ENCODE results near the gene ASAP2.

DNA sequence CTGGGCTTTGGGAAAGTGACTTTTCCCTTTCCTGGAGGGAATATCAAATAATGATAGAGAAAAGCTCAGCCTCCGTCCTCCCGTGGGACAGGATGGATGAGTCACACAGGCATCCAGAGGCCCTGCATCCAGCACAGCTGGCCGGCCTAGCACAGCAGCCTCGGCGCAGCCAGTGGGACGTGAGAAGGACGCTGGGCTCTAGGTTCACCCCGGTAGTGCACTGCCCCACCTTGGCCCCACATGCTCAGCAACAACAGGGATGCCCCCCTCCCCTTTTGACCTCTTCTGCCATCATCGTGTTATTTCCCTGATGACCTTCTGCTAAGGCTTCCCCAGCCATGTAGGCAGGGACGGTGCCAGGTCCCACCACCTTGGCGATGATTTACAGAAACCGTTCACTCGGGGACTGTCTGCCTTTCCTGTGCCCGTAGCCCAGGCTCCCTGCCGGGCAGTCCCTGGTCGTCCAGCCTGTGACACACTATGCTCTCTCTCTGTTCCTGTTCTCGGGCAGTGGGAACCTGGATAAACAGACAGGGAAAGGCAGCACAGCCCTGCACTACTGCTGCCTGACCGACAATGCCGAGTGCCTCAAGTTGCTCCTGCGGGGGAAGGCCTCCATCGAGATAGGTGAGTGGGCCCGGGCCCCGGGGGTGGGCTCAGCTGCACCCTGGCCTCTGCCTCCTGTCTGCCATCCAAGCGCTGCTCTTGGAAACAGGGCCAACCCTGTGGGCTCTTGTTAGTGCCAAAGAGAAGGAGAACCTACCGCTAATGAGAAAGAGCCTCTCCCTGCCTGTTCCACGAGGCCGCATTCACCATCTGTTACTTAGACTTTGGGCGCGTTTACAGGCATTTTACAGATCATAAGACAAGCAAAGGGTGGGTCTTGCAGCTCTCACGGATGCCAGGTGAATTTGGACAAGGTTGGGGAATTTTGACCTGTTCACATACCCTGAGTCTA lies 172.1 kb downstream of the ASAP2 start:
- TF ChIP-seq TAF1 (IDR thresholded peaks at IDR 0.05; ENCODE audit: low read depth, low read length) = no peak
- TF ChIP-seq POLR2AphosphoS5 (IDR thresholded peaks at IDR 0.05; ENCODE audit: low read depth, low read length) = no peak
